ENCODE measurements around the gene POMT2.

- TF ChIP-seq POLR2A (IDR thresholded peaks at IDR 0.05; ENCODE audit: low read depth, low read length) (no peak), POLR2AphosphoS5 (IDR thresholded peaks at IDR 0.05; ENCODE audit: low read depth, low read length) (no peak), TAF1 (IDR thresholded peaks at IDR 0.05; ENCODE audit: borderline replicate concordance, low read depth, low read length) (no peak)
These were observed 44.3 kb downstream of the POMT2 start for GRCh38 chr14:77276295-77276935.

All from GM12892 (cell line).